ENCODE results near the gene UACA. TPM values are rescaled to one million over a fixed set of nuclear protein-coding genes. Genes with fewer than 3 reads are reported as not detected.
"Not testable (repeated sequence)": the region's sequence is repeated elsewhere in the genome, so short reads cannot be mapped to it uniquely, and the experiment has no call there.

The UACA gene
- total RNA-seq, 2 donors from 2014 or later, result 22.4 to 27.2 TPM

GRCh38 chr15:70753101-70753829 lies 10.1 kb downstream of the UACA start:
- WGBS, 2 donors, result 64 to 66% methylated on average over 4 of the region's 4 CpGs
- no peak for ATAC-seq
- Histone ChIP-seq H3K36me3 (replicated peaks in 1 of 2; ENCODE audit: insufficient read depth in 1 of 2, low read depth in 2 of 2) (no peaks in the 10 kb centered on the region), H3K27ac (no peak overlapping the region), H3K4me3 (no peak overlapping the region), H3K9me3 (no peaks in the 10 kb centered on the region), H3K27me3 (no peaks in the 10 kb centered on the region), H3K4me1 (peaks cover 7% of the 10 kb centered on the region)
- intact Hi-C loops (cut with DNase I), result no loop called here
- no peak for DNase-seq
- no peak for TF ChIP-seq CTCF (IDR thresholded peaks at IDR 0.05)

- ATAC-seq, result no peak
- Histone ChIP-seq H3K4me3 (no peak overlapping the region), H3K27me3 (no peaks in the 10 kb centered on the region), H3K4me1 (peaks cover 7% of the 10 kb centered on the region), H3K36me3 (replicated peaks in 1 of 2; ENCODE audit: insufficient read depth in 1 of 2, low read depth in 2 of 2) (no peaks in the 10 kb centered on the region), H3K9me3 (no peaks in the 10 kb centered on the region), H3K27ac (no peak overlapping the region)
- intact Hi-C loops (cut with DNase I), result no loop called here
- 63 to 65% methylated on average over 4 of the region's 4 CpGs for WGBS, 2 donors
- DNase-seq, result no peak
- TF ChIP-seq CTCF (IDR thresholded peaks at IDR 0.05) (no peak), POLR2A (IDR thresholded peaks at IDR 0.05) (no peak)
Measured at GRCh38 chr15:70752193-70752635, 11.1 kb downstream of the UACA start.

- Histone ChIP-seq H3K4me1 (peaks cover 7% of the 10 kb centered on the region), H3K36me3 (replicated peaks in 1 of 2; ENCODE audit: insufficient read depth in 1 of 2, low read depth in 2 of 2) (no peaks in the 10 kb centered on the region), H3K27me3 (no peaks in the 10 kb centered on the region), H3K27ac (no peak overlapping the region), H3K4me3 (no peak overlapping the region), H3K9me3 (no peaks in the 10 kb centered on the region)
- no peak for DNase-seq
- ATAC-seq, result no peak
- intact Hi-C loops (cut with DNase I), result no loop called here
- TF ChIP-seq CTCF (IDR thresholded peaks at IDR 0.05) (no peak), POLR2A (IDR thresholded peaks at IDR 0.05) (no peak)
- WGBS, 2 donors, result 85 to 89% methylated on average over 8 of the region's 8 CpGs
Measured at GRCh38 chr15:70750203-70750869, 13.0 kb downstream of the UACA start.

DNA sequence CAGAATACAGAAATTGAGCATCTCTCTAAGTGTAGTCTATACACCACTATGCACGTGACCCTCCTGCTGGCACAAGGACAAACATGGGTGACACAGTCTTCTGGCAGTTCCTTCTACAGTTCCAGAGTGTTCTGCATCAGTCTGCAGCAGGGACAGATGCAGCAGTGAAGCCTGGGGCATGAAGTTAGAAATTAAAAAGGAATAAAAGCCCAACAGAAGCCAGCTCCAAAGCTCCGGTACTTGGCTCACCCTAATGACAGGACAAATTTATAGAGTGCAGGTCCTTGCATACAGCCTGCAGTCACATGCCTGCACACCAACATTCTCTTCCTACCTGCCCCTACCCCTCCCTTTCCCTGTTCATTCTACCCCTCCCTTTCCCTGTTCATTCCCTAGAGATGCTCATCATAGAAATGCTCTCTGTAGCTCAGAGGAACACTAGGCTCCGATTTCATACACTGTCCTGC lies 15.0 kb downstream of the UACA start:
- TF ChIP-seq POLR2A (IDR thresholded peaks at IDR 0.05), result no peak
- TF ChIP-seq CTCF (IDR thresholded peaks at IDR 0.05), result no peak
- H3K27ac ChIP-seq, result no peak overlapping the region
- no peak for ATAC-seq

DNA sequence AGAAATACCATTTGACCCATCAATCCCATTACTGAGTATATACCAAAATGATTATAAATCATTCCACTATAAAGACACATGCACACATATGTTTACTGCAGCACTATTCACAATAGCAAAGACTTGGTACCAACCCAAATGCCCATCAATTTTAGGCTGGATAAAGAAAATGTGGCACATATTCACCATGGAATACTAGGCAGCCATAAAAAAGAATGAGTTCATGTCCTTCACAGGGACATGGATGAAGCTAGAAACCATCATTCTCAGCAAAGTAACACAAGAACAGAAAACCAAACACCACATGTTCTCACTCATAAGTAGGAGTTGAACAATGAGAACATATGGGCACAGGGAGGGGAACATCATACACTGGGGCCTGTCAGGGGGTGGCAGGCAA lies 16.8 kb downstream of the UACA start:
- H3K27me3 ChIP-seq; H3K27ac ChIP-seq; H3K4me3 ChIP-seq; intact Hi-C loops (cut with DNase I); H3K36me3 ChIP-seq (replicated peaks in 1 of 2; ENCODE audit: insufficient read depth in 1 of 2, low read depth in 2 of 2); DNase-seq; ATAC-seq; H3K9me3 ChIP-seq: not testable (repeated sequence)
- H3K4me1 ChIP-seq, result peaks cover 11% of the 10 kb centered on the region

More for the DNA sequence above, 15.0 kb downstream of the UACA start:
- H3K36me3 ChIP-seq (replicated peaks in 1 of 2; ENCODE audit: insufficient read depth in 1 of 2, low read depth in 2 of 2), result no peaks in the 10 kb centered on the region
- H3K27me3 ChIP-seq, result no peaks in the 10 kb centered on the region
- H3K9me3 ChIP-seq, result no peaks in the 10 kb centered on the region
- no peak overlapping the region for H3K4me3 ChIP-seq
- peaks cover 7% of the 10 kb centered on the region for H3K4me1 ChIP-seq
- intact Hi-C loops (cut with DNase I), result no loop called here
- DNase-seq, result peak in 3 of 4 donors; percentile 37 to 49 (median 38)
- WGBS, 2 donors, result 32 to 53% methylated on average over 3 of the region's 3 CpGs

All from body of pancreas (tissue), 4 donors.